Liver (tissue), 9 donors: ENCODE measurements around the gene PEX16. TPM values are rescaled to one million over a fixed set of nuclear protein-coding genes. Genes with fewer than 3 reads are reported as not detected.
"Not testable (repeated sequence)": the region's sequence is repeated elsewhere in the genome, so short reads cannot be mapped to it uniquely, and the experiment has no call there.

Experiments
- DNase-seq: peaks from one replicate; pipeline ENCODE4 v3.0.0-alpha.2; 2017; ENCODE audit warnings: low spot score
- H3K27ac ChIP-seq, 2 donors: one replicate each; pipeline ENCODE4 v1.7.0; 2013; ENCODE audit warnings: inconsistent platforms in 2 of 2, low read length in 2 of 2, control low read depth in 1 of 2, low read depth in 1 of 2, mild to moderate bottlenecking in 1 of 2
- H3K27me3 ChIP-seq, 4 donors: one replicate each; pipeline versions ENCODE4 v1.6.1 to v1.7.0; 2013; ENCODE audit warnings: low read length in 3 of 4, inconsistent platforms in 1 of 4, mild to moderate bottlenecking in 1 of 4, moderate library complexity in 1 of 4; ENCODE audit not compliant: control insufficient read depth in 4 of 4, insufficient read depth in 4 of 4
- H3K36me3 ChIP-seq, 4 donors: one replicate each; pipeline versions ENCODE4 v1.6.1 to v1.7.0; 2013; ENCODE audit warnings: low read length in 3 of 4, mild to moderate bottlenecking in 3 of 4, low read depth in 1 of 4, moderate library complexity in 1 of 4; ENCODE audit not compliant: control insufficient read depth in 4 of 4, insufficient read depth in 3 of 4
- H3K4me1 ChIP-seq, 4 donors: one replicate each; pipeline versions ENCODE4 v1.6.1 to v1.7.0; 2013; ENCODE audit warnings: low read length in 3 of 4, mild to moderate bottlenecking in 3 of 4, moderate library complexity in 1 of 4; ENCODE audit not compliant: control insufficient read depth in 4 of 4, insufficient read depth in 4 of 4
- H3K4me3 ChIP-seq, 3 donors: one replicate each; pipeline versions ENCODE4 v1.6.1 to v1.7.0; 2013; ENCODE audit warnings: low read length in 3 of 3, control low read depth in 1 of 3, low read depth in 1 of 3, mild to moderate bottlenecking in 1 of 3
- H3K9ac ChIP-seq, 2 donors: one replicate each; pipeline ENCODE4 v1.7.0; 2013; ENCODE audit warnings: low read length in 2 of 2, mild to moderate bottlenecking in 2 of 2, moderate library complexity in 2 of 2, control low read depth in 1 of 2, low read depth in 1 of 2
- H3K9me3 ChIP-seq, 4 donors: one replicate each; pipeline versions ENCODE4 v1.6.1 to v1.7.0; 2013; ENCODE audit warnings: low read length in 3 of 4; ENCODE audit not compliant: control insufficient read depth in 4 of 4
- ATF3 ChIP-seq: IDR thresholded peaks from 2 replicates; pipeline ENCODE4 v1.6.1; 2016; ENCODE audit warnings: antibody characterized with exemption
- EGR1 ChIP-seq, 2 donors: IDR thresholded peaks; 2 replicates each; pipeline ENCODE4 v1.6.1; 2016 to 2018; ENCODE audit warnings: antibody characterized with exemption in 2 of 2, low read depth in 2 of 2
- FOXA1 ChIP-seq: IDR thresholded peaks from 2 replicates; pipeline ENCODE4 v1.6.1; 2016; ENCODE audit warnings: antibody characterized with exemption
- FOXA2 ChIP-seq: IDR thresholded peaks from 2 replicates; pipeline ENCODE4 v1.6.1; 2016; ENCODE audit warnings: antibody characterized with exemption
- HNF4A ChIP-seq, 2 donors: conservative IDR thresholded peaks; 2 replicates each; pipeline ENCODE4 v1.6.1; 2016; ENCODE audit warnings: antibody characterized with exemption in 2 of 2, mild to moderate bottlenecking in 2 of 2
- HNF4G ChIP-seq: IDR thresholded peaks from 2 replicates; pipeline ENCODE4 v1.6.1; 2016; ENCODE audit warnings: antibody characterized with exemption
- JUND ChIP-seq, 2 donors: IDR thresholded peaks; 2 replicates each; pipeline ENCODE4 v1.6.1; 2016; ENCODE audit warnings: antibody characterized with exemption in 2 of 2
- MAX ChIP-seq: IDR thresholded peaks from 2 replicates; pipeline ENCODE4 v1.6.1; 2016; ENCODE audit warnings: antibody characterized with exemption
- NR2F2 ChIP-seq: IDR thresholded peaks from 2 replicates; pipeline ENCODE4 v1.6.1; 2016; ENCODE audit warnings: antibody characterized with exemption
- RAD21 ChIP-seq, 2 donors: IDR thresholded peaks; 2 replicates each; pipeline ENCODE4 v1.6.1; 2016; ENCODE audit warnings: antibody characterized with exemption in 2 of 2, mild to moderate bottlenecking in 2 of 2
- RXRA ChIP-seq, 2 donors: IDR thresholded peaks; 2 replicates each; pipeline ENCODE4 v1.6.1; 2017 to 2018; ENCODE audit warnings: antibody characterized with exemption in 2 of 2, mild to moderate bottlenecking in 1 of 2
- SP1 ChIP-seq: IDR thresholded peaks from 2 replicates; pipeline ENCODE4 v1.6.1; 2018; ENCODE audit warnings: antibody characterized with exemption, mild to moderate bottlenecking
- TAF1 ChIP-seq: conservative IDR thresholded peaks from 2 replicates; pipeline ENCODE4 v1.6.1; 2016; ENCODE audit warnings: antibody characterized with exemption, mild to moderate bottlenecking
- YY1 ChIP-seq: IDR thresholded peaks from 2 replicates; pipeline ENCODE4 v1.6.1; 2016; ENCODE audit warnings: antibody characterized with exemption, mild to moderate bottlenecking
- WGBS: extraction: QIAGEN DNeasy Blood & Tissue Kit; methylation state at CpG from one replicate; pipeline ENCODE4 v1.1.7; 2013; 5-methylcytosine and 5-hydroxymethylcytosine counted together
- polyA plus RNA-seq, 2 donors: library from polyadenylated mRNA; stranded (reverse) in 1 of 2; unstranded in 1 of 2; fragments of 200-250 nt in 1 of 2; fragments of >200 nt in 1 of 2; fragmentation: Nextera tagmentation in 1 of 2; extraction: Ambion mirVana in 1 of 2; gene quantifications; one replicate each; pipeline versions ENCODE4 v1.2.1 to v1.2.3, GENCODE V29; 2013 to 2015
- total RNA-seq, 2 donors: library from RNA; depleted of rRNA; stranded (reverse); fragments of >200 nt; gene quantifications; one replicate each; pipeline ENCODE4 v1.2.3, GENCODE V29; 2014
- TF ChIP-seq, protein P1 (sequence below): IDR thresholded peaks from 2 replicates; pipeline ENCODE4 v1.6.1; 2016; ENCODE audit warnings: antibody characterized with exemption, mild to moderate bottlenecking
- TF ChIP-seq, protein P2 (sequence below): IDR thresholded peaks from 2 replicates; pipeline ENCODE4 v1.6.1; 2016; ENCODE audit warnings: antibody characterized with exemption
- donor health status: healthy.
- donor health status: healthy.
- donor health status: healthy.
- donor health status: healthy.
- donor health status: healthy.

Gene PEX16
- total and polyA plus RNA-seq, 4 donors, result 18.8 to 41.2 (median 29.8) TPM

DNA sequence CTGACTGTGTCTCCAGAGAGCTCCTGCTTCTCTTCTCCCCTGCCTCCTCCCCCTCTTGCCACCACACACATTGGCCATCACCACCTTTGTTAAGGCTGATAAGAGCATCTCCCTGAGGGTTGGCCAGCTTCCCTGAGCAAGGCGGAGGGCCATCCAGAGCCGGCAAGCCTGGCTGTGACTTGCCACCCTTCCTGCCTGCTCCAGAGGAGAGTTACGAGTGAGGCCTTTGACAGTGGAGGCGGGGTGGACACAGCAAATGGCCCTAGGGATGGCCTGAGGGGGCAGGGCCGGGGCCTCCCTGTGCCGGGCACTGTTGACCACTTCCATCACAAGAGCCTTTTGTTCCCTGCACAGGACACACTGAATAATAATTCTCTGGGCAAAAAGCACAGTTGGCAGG lies 16.1 kb downstream of the PEX16 start:
- Histone ChIP-seq H3K4me1 (peaks cover 5 to 18% (median 11%) of the 10 kb centered on the region in 4 donors), H3K4me3 (no peak overlapping the region), H3K9me3 (no peaks in the 10 kb centered on the region), H3K27me3 (no peaks in the 10 kb centered on the region), H3K36me3 (peaks cover 0 to 3% (median 0%) of the 10 kb centered on the region in 4 donors), H3K27ac (no peak overlapping the region), H3K9ac (no peak overlapping the region)
- no peak for TF ChIP-seq MAX
- TF ChIP-seq, protein P1, sequence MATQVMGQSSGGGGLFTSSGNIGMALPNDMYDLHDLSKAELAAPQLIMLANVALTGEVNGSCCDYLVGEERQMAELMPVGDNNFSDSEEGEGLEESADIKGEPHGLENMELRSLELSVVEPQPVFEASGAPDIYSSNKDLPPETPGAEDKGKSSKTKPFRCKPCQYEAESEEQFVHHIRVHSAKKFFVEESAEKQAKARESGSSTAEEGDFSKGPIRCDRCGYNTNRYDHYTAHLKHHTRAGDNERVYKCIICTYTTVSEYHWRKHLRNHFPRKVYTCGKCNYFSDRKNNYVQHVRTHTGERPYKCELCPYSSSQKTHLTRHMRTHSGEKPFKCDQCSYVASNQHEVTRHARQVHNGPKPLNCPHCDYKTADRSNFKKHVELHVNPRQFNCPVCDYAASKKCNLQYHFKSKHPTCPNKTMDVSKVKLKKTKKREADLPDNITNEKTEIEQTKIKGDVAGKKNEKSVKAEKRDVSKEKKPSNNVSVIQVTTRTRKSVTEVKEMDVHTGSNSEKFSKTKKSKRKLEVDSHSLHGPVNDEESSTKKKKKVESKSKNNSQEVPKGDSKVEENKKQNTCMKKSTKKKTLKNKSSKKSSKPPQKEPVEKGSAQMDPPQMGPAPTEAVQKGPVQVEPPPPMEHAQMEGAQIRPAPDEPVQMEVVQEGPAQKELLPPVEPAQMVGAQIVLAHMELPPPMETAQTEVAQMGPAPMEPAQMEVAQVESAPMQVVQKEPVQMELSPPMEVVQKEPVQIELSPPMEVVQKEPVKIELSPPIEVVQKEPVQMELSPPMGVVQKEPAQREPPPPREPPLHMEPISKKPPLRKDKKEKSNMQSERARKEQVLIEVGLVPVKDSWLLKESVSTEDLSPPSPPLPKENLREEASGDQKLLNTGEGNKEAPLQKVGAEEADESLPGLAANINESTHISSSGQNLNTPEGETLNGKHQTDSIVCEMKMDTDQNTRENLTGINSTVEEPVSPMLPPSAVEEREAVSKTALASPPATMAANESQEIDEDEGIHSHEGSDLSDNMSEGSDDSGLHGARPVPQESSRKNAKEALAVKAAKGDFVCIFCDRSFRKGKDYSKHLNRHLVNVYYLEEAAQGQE, result no peak
- no peak for TF ChIP-seq YY1
- no peak for TF ChIP-seq NR2F2
- TF ChIP-seq RXRA (IDR thresholded peaks at IDR 0.05), result no peak
- no peak for TF ChIP-seq SP1
- no peak for TF ChIP-seq HNF4G
- no peak for TF ChIP-seq FOXA1
- no peak for TF ChIP-seq EGR1 (IDR thresholded peaks at IDR 0.05; ENCODE audit: low read depth in 2 of 2)
- no peak for TF ChIP-seq TAF1
- no peak for TF ChIP-seq JUND (IDR thresholded peaks at IDR 0.05)
- TF ChIP-seq, protein P2, sequence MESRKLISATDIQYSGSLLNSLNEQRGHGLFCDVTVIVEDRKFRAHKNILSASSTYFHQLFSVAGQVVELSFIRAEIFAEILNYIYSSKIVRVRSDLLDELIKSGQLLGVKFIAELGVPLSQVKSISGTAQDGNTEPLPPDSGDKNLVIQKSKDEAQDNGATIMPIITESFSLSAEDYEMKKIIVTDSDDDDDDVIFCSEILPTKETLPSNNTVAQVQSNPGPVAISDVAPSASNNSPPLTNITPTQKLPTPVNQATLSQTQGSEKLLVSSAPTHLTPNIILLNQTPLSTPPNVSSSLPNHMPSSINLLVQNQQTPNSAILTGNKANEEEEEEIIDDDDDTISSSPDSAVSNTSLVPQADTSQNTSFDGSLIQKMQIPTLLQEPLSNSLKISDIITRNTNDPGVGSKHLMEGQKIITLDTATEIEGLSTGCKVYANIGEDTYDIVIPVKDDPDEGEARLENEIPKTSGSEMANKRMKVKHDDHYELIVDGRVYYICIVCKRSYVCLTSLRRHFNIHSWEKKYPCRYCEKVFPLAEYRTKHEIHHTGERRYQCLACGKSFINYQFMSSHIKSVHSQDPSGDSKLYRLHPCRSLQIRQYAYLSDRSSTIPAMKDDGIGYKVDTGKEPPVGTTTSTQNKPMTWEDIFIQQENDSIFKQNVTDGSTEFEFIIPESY, result no peak
- TF ChIP-seq ATF3, result no peak
- no peak for TF ChIP-seq RAD21 (IDR thresholded peaks at IDR 0.05)
- TF ChIP-seq FOXA2, result no peak
- no peak for DNase-seq
- WGBS, result 90% methylated on average over 6 of the region's 6 CpGs

DNA sequence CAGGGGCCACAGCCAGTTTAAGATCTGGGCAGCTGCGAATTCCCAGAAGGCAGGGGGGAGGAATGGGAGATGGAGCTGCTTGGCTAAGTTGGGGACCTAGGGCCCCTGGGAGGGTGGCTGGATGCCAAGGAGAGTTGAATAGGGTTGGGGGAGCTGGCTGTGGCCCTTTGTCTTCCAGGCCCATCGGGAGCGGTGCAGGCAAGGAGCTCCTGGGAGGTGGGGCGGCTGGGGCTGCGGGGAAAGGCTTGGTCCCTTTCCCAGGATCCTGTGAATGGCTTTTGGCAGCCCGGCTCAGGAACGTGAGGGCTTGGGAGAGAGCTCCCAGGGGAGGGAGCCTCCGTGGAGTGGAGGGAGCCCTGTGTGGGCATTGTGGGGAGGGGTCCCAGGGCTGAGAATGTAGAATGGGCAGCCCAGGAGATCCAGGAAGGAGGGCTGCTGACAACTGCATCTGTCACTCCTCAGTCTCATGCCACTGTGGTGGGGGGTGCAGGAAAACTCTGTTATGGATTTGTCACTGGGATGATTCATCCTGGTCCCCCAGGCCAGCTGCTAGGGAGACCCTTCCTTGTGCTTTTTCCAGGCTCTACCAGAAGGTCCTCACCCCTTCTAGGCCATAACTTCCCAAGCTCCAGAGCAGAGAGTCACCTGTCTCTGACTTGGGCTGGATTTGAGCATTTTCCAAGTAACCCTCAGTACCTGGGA lies 16.6 kb downstream of the PEX16 start:
- Histone ChIP-seq H3K36me3 (peaks cover 0 to 3% (median 0%) of the 10 kb centered on the region in 4 donors), H3K4me3 (no peak overlapping the region), H3K27me3 (no peaks in the 10 kb centered on the region), H3K9me3 (no peaks in the 10 kb centered on the region), H3K27ac (no peak overlapping the region), H3K4me1 (peaks cover 7 to 23% (median 13%) of the 10 kb centered on the region in 4 donors), H3K9ac (no peak overlapping the region)
- DNase-seq, result no peak
- 43% methylated on average over 8 of the region's 8 CpGs for WGBS
- TF ChIP-seq JUND (IDR thresholded peaks at IDR 0.05), result no peak
- no peak for TF ChIP-seq RXRA (IDR thresholded peaks at IDR 0.05)
- TF ChIP-seq, protein P1, result no peak
- no peak for TF ChIP-seq RAD21 (IDR thresholded peaks at IDR 0.05)
- no peak for TF ChIP-seq YY1
- no peak for TF ChIP-seq MAX
- no peak for TF ChIP-seq HNF4A (conservative IDR thresholded peaks at IDR 0.05)
- TF ChIP-seq NR2F2, result no peak

DNA sequence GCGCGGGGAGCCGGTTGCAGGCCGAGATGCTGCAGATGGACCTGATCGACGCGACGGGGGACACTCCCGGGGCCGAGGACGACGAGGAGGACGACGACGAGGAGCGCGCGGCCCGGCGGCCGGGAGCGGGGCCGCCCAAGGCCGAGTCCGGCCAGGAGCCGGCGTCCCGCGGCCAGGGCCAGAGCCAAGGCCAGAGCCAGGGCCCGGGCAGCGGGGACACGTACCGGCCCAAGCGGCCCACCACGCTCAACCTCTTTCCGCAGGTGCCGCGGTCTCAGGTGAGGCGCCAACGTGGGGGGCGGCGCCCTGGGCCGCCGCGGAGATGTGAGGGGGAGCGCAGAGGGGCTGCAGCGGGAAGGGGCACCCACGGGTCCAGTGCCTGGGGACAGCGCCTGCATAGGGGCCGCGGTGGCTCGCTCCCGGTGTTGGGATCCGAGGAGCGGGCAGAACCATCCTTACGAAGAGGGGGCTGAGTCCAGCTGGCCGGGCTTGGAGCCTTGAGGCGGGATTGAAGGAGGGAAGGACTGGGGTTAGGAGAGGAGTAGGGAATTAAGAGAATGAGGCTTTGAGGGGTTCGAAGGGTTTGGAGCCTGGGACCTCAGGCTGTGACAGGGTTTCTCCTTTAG lies 17.4 kb downstream of the PEX16 start:
- DNase-seq, H3K27me3 ChIP-seq, H3K27ac ChIP-seq, H3K9me3 ChIP-seq, H3K9ac ChIP-seq, H3K36me3 ChIP-seq: not testable (repeated sequence)
- 13% methylated on average over 39 of the region's 59 CpGs for WGBS
- H3K4me1 ChIP-seq, result peaks cover 7 to 24% (median 13%) of the 10 kb centered on the region in 4 donors
- peak overlapping the region in 2 of 3 donors; percentile 42 to 55 for H3K4me3 ChIP-seq
